Breast epithelium (tissue), 4 donors: ENCODE measurements around the gene METTL9. TPM values are rescaled to one million over a fixed set of nuclear protein-coding genes. Genes with fewer than 3 reads are reported as not detected.

ENCODE experiments used
- DNase-seq, 2 donors: peaks; one replicate each; pipeline ENCODE4 v3.0.0-alpha.2; 2019; ENCODE audit warnings: low spot score in 2 of 2
- H3K27ac ChIP-seq, 2 donors: fragments of 200-600 bp; sonication (generic) in 1 of 2; one replicate each; pipeline ENCODE4 v1.5.1; 2016 to 2019; ENCODE audit warnings: mild to moderate bottlenecking in 1 of 2
- H3K27me3 ChIP-seq, 2 donors: fragments of 200-600 bp; sonication (generic) in 1 of 2; one replicate each; pipeline versions ENCODE4 v1.5.1 to v1.6.0; 2017 to 2019; ENCODE audit warnings: control low read depth in 1 of 2, mild to moderate bottlenecking in 1 of 2
- H3K36me3 ChIP-seq: fragments of 200-600 bp; one replicate; pipeline ENCODE4 v1.5.1; 2019
- H3K4me1 ChIP-seq, 2 donors: fragments of 200-600 bp; sonication (generic); one replicate each; pipeline ENCODE4 v1.5.1; 2016 to 2019; ENCODE audit warnings: control low read depth in 1 of 2
- H3K4me3 ChIP-seq, 3 donors: fragments of 200-600 bp; sonication (generic); 1 replicate in 2 of 3; 2 replicates in 1 of 3; pipeline ENCODE4 v1.5.1; 2016 to 2019; ENCODE audit warnings: mild to moderate bottlenecking in 3 of 3, moderate library complexity in 2 of 3
- H3K9me3 ChIP-seq, 2 donors: fragments of 200-600 bp; sonication (generic) in 1 of 2; one replicate each; pipeline ENCODE4 v1.5.1; 2016 to 2019; ENCODE audit warnings: control low read depth in 1 of 2
- CTCF ChIP-seq, 3 donors: fragments of 450-650 bp; IDR thresholded peaks; one replicate each; pipeline ENCODE4 v1.5.1; 2016 to 2017; ENCODE audit warnings: antibody characterized with exemption in 3 of 3, mild to moderate bottlenecking in 3 of 3, moderate library complexity in 3 of 3
- POLR2A ChIP-seq: fragments of 450-650 bp; IDR thresholded peaks from one replicate; pipeline ENCODE4 v1.6.1; 2016; ENCODE audit warnings: antibody characterized with exemption, mild to moderate bottlenecking, moderate library complexity
- POLR2AphosphoS5 ChIP-seq, 3 donors: sonication (generic); formaldehyde crosslinking; IDR thresholded peaks; one replicate each; pipeline ENCODE4 v1.6.1; 2017; ENCODE audit warnings: antibody characterized with exemption in 3 of 3
- intact Hi-C: fragments of 100-400 bp; cut with DNase I; formaldehyde crosslinking; loops from one replicate; pipeline ENCODE4 v1.15.1; 2023; ENCODE audit warnings: low total_unique reads
- total RNA-seq, 3 donors: library from RNA; depleted of rRNA; stranded (reverse); fragments of >200 nt; gene quantifications; one replicate each; pipeline ENCODE4 v1.1.0, GENCODE V29; 2016

Gene METTL9
- total RNA-seq, 3 donors from 2014 or later, result 121 to 162 (median 136) TPM

GRCh38 chr16:21608639-21609328, 9.4 kb downstream of the METTL9 start:
- no peak for TF ChIP-seq POLR2AphosphoS5 (IDR thresholded peaks at IDR 0.05)
- intact Hi-C loops, result no loop called here
- Histone ChIP-seq H3K36me3 (no peaks in the 10 kb centered on the region), H3K4me1 (peaks cover 0 to 4% of the 10 kb centered on the region in 2 donors), H3K27ac (no peak overlapping the region), H3K27me3 (no peaks in the 10 kb centered on the region), H3K9me3 (no peaks in the 10 kb centered on the region), H3K4me3 (no peak overlapping the region)
- DNase-seq, result no peak

GRCh38 chr16:21610006-21610544, 10.7 kb downstream of the METTL9 start:
- intact Hi-C loops, result no loop called here
- no peak overlapping the region for H3K27ac ChIP-seq

GRCh38 chr16:21610766-21611165, 11.4 kb downstream of the METTL9 start:
- Histone ChIP-seq H3K36me3 (no peaks in the 10 kb centered on the region), H3K4me3 (no peak overlapping the region)
- intact Hi-C loops, result no loop called here

More at GRCh38 chr16:21610006-21610544, 10.7 kb downstream of the METTL9 start:
- Histone ChIP-seq H3K27me3 (no peaks in the 10 kb centered on the region), H3K4me3 (no peak overlapping the region), H3K36me3 (no peaks in the 10 kb centered on the region), H3K4me1 (peaks cover 0 to 4% of the 10 kb centered on the region in 2 donors), H3K9me3 (no peaks in the 10 kb centered on the region)
- TF ChIP-seq CTCF (IDR thresholded peaks at IDR 0.05) (no peak), POLR2AphosphoS5 (IDR thresholded peaks at IDR 0.05) (no peak), POLR2A (no peak)
- DNase-seq, result no peak

GRCh38 chr16:21611198-21611555, 11.8 kb downstream of the METTL9 start:
- no peaks in the 10 kb centered on the region for H3K36me3 ChIP-seq
- TF ChIP-seq POLR2AphosphoS5 (IDR thresholded peaks at IDR 0.05), result no peak
- no peak for TF ChIP-seq POLR2A
- TF ChIP-seq CTCF (IDR thresholded peaks at IDR 0.05), result no peak
- DNase-seq, result no peak
- peaks cover 0 to 4% of the 10 kb centered on the region in 2 donors for H3K4me1 ChIP-seq
- peak overlapping the region; percentile 50 to 67 for H3K27ac ChIP-seq
- no peaks in the 10 kb centered on the region for H3K9me3 ChIP-seq
- H3K27me3 ChIP-seq, result no peaks in the 10 kb centered on the region
- intact Hi-C loops, result no loop called here
- H3K4me3 ChIP-seq, result no peak overlapping the region

More at GRCh38 chr16:21610766-21611165, 11.4 kb downstream of the METTL9 start:
- Histone ChIP-seq H3K9me3 (no peaks in the 10 kb centered on the region), H3K27ac (no peak overlapping the region), H3K27me3 (no peaks in the 10 kb centered on the region), H3K4me1 (peaks cover 0 to 4% of the 10 kb centered on the region in 2 donors)
- no peak for TF ChIP-seq POLR2AphosphoS5 (IDR thresholded peaks at IDR 0.05)
- TF ChIP-seq CTCF (IDR thresholded peaks at IDR 0.05), result no peak
- TF ChIP-seq POLR2A, result no peak
- no peak for DNase-seq

- Histone ChIP-seq H3K9me3 (no peaks in the 10 kb centered on the region), H3K4me3 (peak overlapping the region in 1 of 3 donors; percentile 2), H3K4me1 (peaks cover 0 to 4% of the 10 kb centered on the region in 2 donors), H3K27ac (peak overlapping the region; percentile 53 to 67), H3K36me3 (no peaks in the 10 kb centered on the region), H3K27me3 (no peaks in the 10 kb centered on the region)
- intact Hi-C loops, result no loop called here
- TF ChIP-seq POLR2A (no peak), CTCF (IDR thresholded peaks at IDR 0.05) (no peak), POLR2AphosphoS5 (IDR thresholded peaks at IDR 0.05) (no peak)
- DNase-seq, result no peak
Observed at GRCh38 chr16:21611556-21612384, 12.4 kb downstream of the METTL9 start.
